Activated CD4-positive, alpha-beta T cell treated with anti-CD3 and anti-CD28 coated beads, Interleukin-2, amount 50 U/mL, for 16 hours (primary cell): ENCODE measurements around the gene WT1.
"Not testable (repeated sequence)": the region's sequence is repeated elsewhere in the genome, so short reads cannot be mapped to it uniquely, and the experiment has no call there.

Experiments used
- DNase-seq: peaks from one replicate; pipeline ENCODE4 v3.0.0-alpha.2; 2020

Gene WT1

GRCh38 chr11:32435511-32435941 lies at the start of gene WT1:
TSS of gene WT1 (minus strand) at chr11:32435539.
- DNase-seq, result no peak

GRCh38 chr11:32479291-32479690 lies 44.0 kb upstream of the WT1 start:
- no peak for DNase-seq

- no peak for DNase-seq
These were observed 43.0 kb upstream of the WT1 start for GRCh38 chr11:32478277-32478731.

GRCh38 chr11:32473282-32473909 lies 38.1 kb upstream of the WT1 start:
- DNase-seq, result no peak

- no peak for DNase-seq
These were observed 36.9 kb upstream of the WT1 start for GRCh38 chr11:32472226-32472625.

- not testable (repeated sequence) for DNase-seq
These were observed 36.2 kb upstream of the WT1 start for GRCh38 chr11:32471544-32471943.

GRCh38 chr11:32469791-32470190 lies 34.5 kb upstream of the WT1 start:
- DNase-seq, result no peak

- DNase-seq, result no peak
These were observed 31.1 kb upstream of the WT1 start for GRCh38 chr11:32466279-32466915.

GRCh38 chr11:32464078-32464477 lies 28.7 kb upstream of the WT1 start:
- no peak for DNase-seq

- DNase-seq, result no peak
These were observed 26.8 kb upstream of the WT1 start for GRCh38 chr11:32462011-32462690.

GRCh38 chr11:32456864-32457263 lies 21.5 kb upstream of the WT1 start:
- DNase-seq, result no peak

GRCh38 chr11:32454993-32455392 lies 19.7 kb upstream of the WT1 start:
- DNase-seq, result no peak

GRCh38 chr11:32451808-32452207 lies 16.5 kb upstream of the WT1 start:
- DNase-seq, result no peak

GRCh38 chr11:32450372-32450771 lies 15.0 kb upstream of the WT1 start:
- DNase-seq, result no peak

- DNase-seq, result no peak
These were observed 12.9 kb upstream of the WT1 start for GRCh38 chr11:32448232-32448631.

GRCh38 chr11:32447252-32447651 lies 11.9 kb upstream of the WT1 start:
- no peak for DNase-seq

- no peak for DNase-seq
These were observed 10.9 kb upstream of the WT1 start for GRCh38 chr11:32446227-32446626.

GRCh38 chr11:32444186-32444585 lies 8.8 kb upstream of the WT1 start:
- no peak for DNase-seq

GRCh38 chr11:32440916-32441315 lies 5.6 kb upstream of the WT1 start:
- no peak for DNase-seq

- no peak for DNase-seq
These were observed 5.1 kb upstream of the WT1 start for GRCh38 chr11:32440312-32440908.

GRCh38 chr11:32439501-32440210 lies 4.3 kb upstream of the WT1 start:
- DNase-seq, result no peak

GRCh38 chr11:32438866-32439489 lies 3.6 kb upstream of the WT1 start:
- DNase-seq, result no peak
